Measurements from ENCODE around the gene CCSER1.

DNA sequence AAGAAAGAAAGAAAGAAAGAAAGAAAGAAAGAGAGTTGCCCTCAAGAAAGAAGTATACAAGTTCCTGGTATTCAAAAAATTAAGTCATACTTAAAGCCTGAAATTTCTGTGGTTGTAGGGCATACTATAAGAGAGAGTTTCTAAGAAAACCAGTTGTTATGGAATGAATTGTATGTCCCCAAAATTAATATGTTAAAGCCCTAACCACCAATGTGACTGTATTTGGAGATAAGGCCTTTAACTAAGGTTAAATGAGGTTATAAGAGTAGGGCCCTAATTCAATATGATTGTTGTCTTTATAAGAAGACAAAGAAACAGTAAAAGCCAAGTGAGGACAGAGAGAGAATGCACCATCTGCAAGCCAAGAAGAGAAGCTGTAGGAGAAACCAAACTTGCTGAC is 521.1 kb downstream of the CCSER1 start:
- TF ChIP-seq JUN (IDR thresholded peaks at IDR 0.05; ENCODE audit: low read depth, low read length) (no peak), RBBP5 (IDR thresholded peaks at IDR 0.05; ENCODE audit: borderline replicate concordance, low read depth, low read length) (no peak)
- TF ChIP-seq, protein P1, sequence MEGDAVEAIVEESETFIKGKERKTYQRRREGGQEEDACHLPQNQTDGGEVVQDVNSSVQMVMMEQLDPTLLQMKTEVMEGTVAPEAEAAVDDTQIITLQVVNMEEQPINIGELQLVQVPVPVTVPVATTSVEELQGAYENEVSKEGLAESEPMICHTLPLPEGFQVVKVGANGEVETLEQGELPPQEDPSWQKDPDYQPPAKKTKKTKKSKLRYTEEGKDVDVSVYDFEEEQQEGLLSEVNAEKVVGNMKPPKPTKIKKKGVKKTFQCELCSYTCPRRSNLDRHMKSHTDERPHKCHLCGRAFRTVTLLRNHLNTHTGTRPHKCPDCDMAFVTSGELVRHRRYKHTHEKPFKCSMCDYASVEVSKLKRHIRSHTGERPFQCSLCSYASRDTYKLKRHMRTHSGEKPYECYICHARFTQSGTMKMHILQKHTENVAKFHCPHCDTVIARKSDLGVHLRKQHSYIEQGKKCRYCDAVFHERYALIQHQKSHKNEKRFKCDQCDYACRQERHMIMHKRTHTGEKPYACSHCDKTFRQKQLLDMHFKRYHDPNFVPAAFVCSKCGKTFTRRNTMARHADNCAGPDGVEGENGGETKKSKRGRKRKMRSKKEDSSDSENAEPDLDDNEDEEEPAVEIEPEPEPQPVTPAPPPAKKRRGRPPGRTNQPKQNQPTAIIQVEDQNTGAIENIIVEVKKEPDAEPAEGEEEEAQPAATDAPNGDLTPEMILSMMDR (IDR thresholded peaks at IDR 0.05; ENCODE audit: control extremely low read depth in 1 of 3, insufficient read depth in 1 of 3, low read depth in 1 of 3, low read length in 3 of 3) = no peak
